GM12878 (cell line): ENCODE data around the gene CD48. TPM values are rescaled to one million over a fixed set of nuclear protein-coding genes. Genes with fewer than 3 reads are reported as not detected.

Experiments used
- EED ChIP-seq: sonication (generic); IDR thresholded peaks from 2 replicates; pipeline ENCODE4 v1.6.1; 2016; ENCODE audit warnings: antibody characterized with exemption, low read depth
- FOXK2 ChIP-seq: fragments of 450-650 bp; IDR thresholded peaks from 2 replicates; pipeline ENCODE4 v1.6.1; 2017; ENCODE audit warnings: mild to moderate bottlenecking, moderate library complexity
- IKZF1 ChIP-seq: fragments of 450-650 bp; conservative IDR thresholded peaks from 2 replicates; pipeline ENCODE4 v1.6.1; 2017; ENCODE audit warnings: antibody characterized with exemption, mild to moderate bottlenecking
- POLR2AphosphoS2 ChIP-seq: IDR thresholded peaks from 2 replicates; pipeline ENCODE4 v1.6.1; 2011; ENCODE audit warnings: low read depth, mild to moderate bottlenecking, low read length, improper control_type of control experiment, moderate library complexity
- RB1 ChIP-seq: fragments of 450-650 bp; formaldehyde crosslinking; IDR thresholded peaks from 2 replicates; pipeline ENCODE4 v1.6.1; 2017; ENCODE audit warnings: mild to moderate bottlenecking, borderline replicate concordance
- RUNX3 ChIP-seq: IDR thresholded peaks from 2 replicates; pipeline ENCODE4 v1.6.1; 2012; ENCODE audit warnings: low read length, inconsistent platforms
- SREBF2 ChIP-seq: IDR thresholded peaks from 2 replicates; pipeline ENCODE4 v1.6.1; 2012; ENCODE audit warnings: mild to moderate bottlenecking, low read length
- STAT1 ChIP-seq: fragments of 450-650 bp; conservative IDR thresholded peaks from 2 replicates; pipeline ENCODE4 v1.6.1; 2014; ENCODE audit warnings: antibody characterized with exemption, mild to moderate bottlenecking
- YY1 ChIP-seq: IDR thresholded peaks from 2 replicates; pipeline ENCODE4 v1.6.1; 2011; ENCODE audit warnings: low read depth, mild to moderate bottlenecking, low read length
- ZNF592 ChIP-seq: fragments of 450-650 bp; IDR thresholded peaks from 2 replicates; pipeline ENCODE4 v1.6.1; 2017; ENCODE audit warnings: mild to moderate bottlenecking, moderate library complexity
- polyA plus RNA-seq, 11 experiments: library from polyadenylated mRNA; depleted of rRNA in 4 of 11; unstranded in 6 of 11; stranded (reverse) in 5 of 11; fragments of >200 nt; fragmentation: Nextera tagmentation in 4 of 11; fragmentation: Illumina TruSeq in 1 of 11; extraction: Ambion mirVana in 4 of 11; extraction: Trizol in 1 of 11; gene quantifications; 1 replicate in 1 of 11; 2 replicates in 10 of 11; pipeline versions ENCODE4 v1.2.1 to v1.2.3, GENCODE V29; 2011 to 2016; ENCODE audit warnings: inconsistent platforms in 2 of 11, missing spikeins in 2 of 11, low read depth in 1 of 11
- total RNA-seq, 4 experiments: library from RNA; depleted of rRNA in 3 of 4; stranded (reverse); fragments of >200 nt in 3 of 4; fragmentation: Illumina TruSeq in 1 of 4; extraction: Trizol in 1 of 4; gene quantifications; 2 replicates each; pipeline versions ENCODE4 v1.2.1 to v1.2.3, GENCODE V29; 2013 to 2021
- TF ChIP-seq, protein P1 (sequence below): IDR thresholded peaks from 2 replicates; pipeline ENCODE4 v1.6.1; 2012; ENCODE audit warnings: mild to moderate bottlenecking, low read depth, low read length
- TF ChIP-seq, protein P2 (sequence below): IDR thresholded peaks from 2 replicates; pipeline ENCODE4 v1.6.1; 2012; ENCODE audit warnings: low read depth, low read length, improper control_type of control experiment
- TF ChIP-seq, protein P3 (sequence below): fragments of 450-650 bp; IDR thresholded peaks from 2 replicates; pipeline ENCODE4 v1.6.1; 2016; ENCODE audit warnings: mild to moderate bottlenecking
- TF ChIP-seq, protein P4 (sequence below): fragments of 450-650 bp; IDR thresholded peaks from 2 replicates; pipeline ENCODE4 v1.6.1; 2017; ENCODE audit warnings: mild to moderate bottlenecking, moderate library complexity

CD48 gene
- total and polyA plus RNA-seq, 10 of the 15 experiments (the other 5 are each of a cell fraction or from before 2014, with no cell fraction given) = 302 to 1,315 (median 430) TPM

GRCh38 chr1:160681066-160681890, 30.3 kb downstream of the CD48 start (continued):
- TF ChIP-seq, protein P1, sequence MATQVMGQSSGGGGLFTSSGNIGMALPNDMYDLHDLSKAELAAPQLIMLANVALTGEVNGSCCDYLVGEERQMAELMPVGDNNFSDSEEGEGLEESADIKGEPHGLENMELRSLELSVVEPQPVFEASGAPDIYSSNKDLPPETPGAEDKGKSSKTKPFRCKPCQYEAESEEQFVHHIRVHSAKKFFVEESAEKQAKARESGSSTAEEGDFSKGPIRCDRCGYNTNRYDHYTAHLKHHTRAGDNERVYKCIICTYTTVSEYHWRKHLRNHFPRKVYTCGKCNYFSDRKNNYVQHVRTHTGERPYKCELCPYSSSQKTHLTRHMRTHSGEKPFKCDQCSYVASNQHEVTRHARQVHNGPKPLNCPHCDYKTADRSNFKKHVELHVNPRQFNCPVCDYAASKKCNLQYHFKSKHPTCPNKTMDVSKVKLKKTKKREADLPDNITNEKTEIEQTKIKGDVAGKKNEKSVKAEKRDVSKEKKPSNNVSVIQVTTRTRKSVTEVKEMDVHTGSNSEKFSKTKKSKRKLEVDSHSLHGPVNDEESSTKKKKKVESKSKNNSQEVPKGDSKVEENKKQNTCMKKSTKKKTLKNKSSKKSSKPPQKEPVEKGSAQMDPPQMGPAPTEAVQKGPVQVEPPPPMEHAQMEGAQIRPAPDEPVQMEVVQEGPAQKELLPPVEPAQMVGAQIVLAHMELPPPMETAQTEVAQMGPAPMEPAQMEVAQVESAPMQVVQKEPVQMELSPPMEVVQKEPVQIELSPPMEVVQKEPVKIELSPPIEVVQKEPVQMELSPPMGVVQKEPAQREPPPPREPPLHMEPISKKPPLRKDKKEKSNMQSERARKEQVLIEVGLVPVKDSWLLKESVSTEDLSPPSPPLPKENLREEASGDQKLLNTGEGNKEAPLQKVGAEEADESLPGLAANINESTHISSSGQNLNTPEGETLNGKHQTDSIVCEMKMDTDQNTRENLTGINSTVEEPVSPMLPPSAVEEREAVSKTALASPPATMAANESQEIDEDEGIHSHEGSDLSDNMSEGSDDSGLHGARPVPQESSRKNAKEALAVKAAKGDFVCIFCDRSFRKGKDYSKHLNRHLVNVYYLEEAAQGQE = no peak
- peak; percentile 34; the same call in 1 of the 2 replicates for TF ChIP-seq RB1
- TF ChIP-seq YY1 = peak; percentile 91
- TF ChIP-seq FOXK2 = no peak
- TF ChIP-seq IKZF1 = 0 out of 2 replicates have a peak, but pooled peaks have one; percentile 14
- TF ChIP-seq ZNF592 = 0 out of 2 replicates have a peak, but pooled peaks have one; percentile 75
- TF ChIP-seq, protein P2, sequence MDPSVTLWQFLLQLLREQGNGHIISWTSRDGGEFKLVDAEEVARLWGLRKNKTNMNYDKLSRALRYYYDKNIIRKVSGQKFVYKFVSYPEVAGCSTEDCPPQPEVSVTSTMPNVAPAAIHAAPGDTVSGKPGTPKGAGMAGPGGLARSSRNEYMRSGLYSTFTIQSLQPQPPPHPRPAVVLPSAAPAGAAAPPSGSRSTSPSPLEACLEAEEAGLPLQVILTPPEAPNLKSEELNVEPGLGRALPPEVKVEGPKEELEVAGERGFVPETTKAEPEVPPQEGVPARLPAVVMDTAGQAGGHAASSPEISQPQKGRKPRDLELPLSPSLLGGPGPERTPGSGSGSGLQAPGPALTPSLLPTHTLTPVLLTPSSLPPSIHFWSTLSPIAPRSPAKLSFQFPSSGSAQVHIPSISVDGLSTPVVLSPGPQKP = no peak
- TF ChIP-seq STAT1 = no peak
- TF ChIP-seq POLR2AphosphoS2 = peak; percentile 48; the same call in 1 of the 2 replicates
- TF ChIP-seq, protein P3, sequence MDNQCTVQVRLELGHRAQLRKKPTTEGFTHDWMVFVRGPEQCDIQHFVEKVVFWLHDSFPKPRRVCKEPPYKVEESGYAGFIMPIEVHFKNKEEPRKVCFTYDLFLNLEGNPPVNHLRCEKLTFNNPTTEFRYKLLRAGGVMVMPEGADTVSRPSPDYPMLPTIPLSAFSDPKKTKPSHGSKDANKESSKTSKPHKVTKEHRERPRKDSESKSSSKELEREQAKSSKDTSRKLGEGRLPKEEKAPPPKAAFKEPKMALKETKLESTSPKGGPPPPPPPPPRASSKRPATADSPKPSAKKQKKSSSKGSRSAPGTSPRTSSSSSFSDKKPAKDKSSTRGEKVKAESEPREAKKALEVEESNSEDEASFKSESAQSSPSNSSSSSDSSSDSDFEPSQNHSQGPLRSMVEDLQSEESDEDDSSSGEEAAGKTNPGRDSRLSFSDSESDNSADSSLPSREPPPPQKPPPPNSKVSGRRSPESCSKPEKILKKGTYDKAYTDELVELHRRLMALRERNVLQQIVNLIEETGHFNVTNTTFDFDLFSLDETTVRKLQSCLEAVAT = 0 out of 2 replicates have a peak, but pooled peaks have one; percentile 24
- no peak for TF ChIP-seq RUNX3
- TF ChIP-seq, protein P4, sequence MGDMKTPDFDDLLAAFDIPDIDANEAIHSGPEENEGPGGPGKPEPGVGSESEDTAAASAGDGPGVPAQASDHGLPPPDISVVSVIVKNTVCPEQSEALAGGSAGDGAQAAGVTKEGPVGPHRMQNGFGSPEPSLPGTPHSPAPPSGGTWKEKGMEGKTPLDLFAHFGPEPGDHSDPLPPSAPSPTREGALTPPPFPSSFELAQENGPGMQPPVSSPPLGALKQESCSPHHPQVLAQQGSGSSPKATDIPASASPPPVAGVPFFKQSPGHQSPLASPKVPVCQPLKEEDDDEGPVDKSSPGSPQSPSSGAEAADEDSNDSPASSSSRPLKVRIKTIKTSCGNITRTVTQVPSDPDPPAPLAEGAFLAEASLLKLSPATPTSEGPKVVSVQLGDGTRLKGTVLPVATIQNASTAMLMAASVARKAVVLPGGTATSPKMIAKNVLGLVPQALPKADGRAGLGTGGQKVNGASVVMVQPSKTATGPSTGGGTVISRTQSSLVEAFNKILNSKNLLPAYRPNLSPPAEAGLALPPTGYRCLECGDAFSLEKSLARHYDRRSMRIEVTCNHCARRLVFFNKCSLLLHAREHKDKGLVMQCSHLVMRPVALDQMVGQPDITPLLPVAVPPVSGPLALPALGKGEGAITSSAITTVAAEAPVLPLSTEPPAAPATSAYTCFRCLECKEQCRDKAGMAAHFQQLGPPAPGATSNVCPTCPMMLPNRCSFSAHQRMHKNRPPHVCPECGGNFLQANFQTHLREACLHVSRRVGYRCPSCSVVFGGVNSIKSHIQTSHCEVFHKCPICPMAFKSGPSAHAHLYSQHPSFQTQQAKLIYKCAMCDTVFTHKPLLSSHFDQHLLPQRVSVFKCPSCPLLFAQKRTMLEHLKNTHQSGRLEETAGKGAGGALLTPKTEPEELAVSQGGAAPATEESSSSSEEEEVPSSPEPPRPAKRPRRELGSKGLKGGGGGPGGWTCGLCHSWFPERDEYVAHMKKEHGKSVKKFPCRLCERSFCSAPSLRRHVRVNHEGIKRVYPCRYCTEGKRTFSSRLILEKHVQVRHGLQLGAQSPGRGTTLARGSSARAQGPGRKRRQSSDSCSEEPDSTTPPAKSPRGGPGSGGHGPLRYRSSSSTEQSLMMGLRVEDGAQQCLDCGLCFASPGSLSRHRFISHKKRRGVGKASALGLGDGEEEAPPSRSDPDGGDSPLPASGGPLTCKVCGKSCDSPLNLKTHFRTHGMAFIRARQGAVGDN = peak; percentile 31; the same call in 1 of the 2 replicates
- no peak for TF ChIP-seq SREBF2
- no peak for TF ChIP-seq EED
